Activated T-helper 2 cell treated with anti-CD3 and anti-CD28 coated beads, Interferon-gamma antibody, Interleukin-2, Interleukin-4, amounts not matched to agents 10 μg/mL and 5 μg/mL and 100 μg/mL, durations not matched to agents 14 hours and 24 hours and 36 hours (primary cell): Measurements from ENCODE around the gene KRTAP5-5. TPM values are rescaled to one million over a fixed set of nuclear protein-coding genes. Genes with fewer than 3 reads are reported as not detected.
"Not testable (repeated sequence)": the region's sequence is repeated elsewhere in the genome, so short reads cannot be mapped to it uniquely, and the experiment has no call there.

Experiments used
- DNase-seq: peaks from one replicate; pipeline ENCODE4 v3.0.0; 2021; ENCODE audit warnings: low spot score
- H3K27ac Mint-ChIP-seq: one replicate; pipeline ENCODE4 v1.8.0; 2021; ENCODE audit warnings: mixed read lengths
- H3K27me3 Mint-ChIP-seq: one replicate; pipeline ENCODE4 v1.8.0; 2021; ENCODE audit warnings: low read depth, mixed read lengths
- H3K36me3 Mint-ChIP-seq: one replicate; pipeline ENCODE4 v1.8.0; 2021; ENCODE audit warnings: low read depth, mixed read lengths
- H3K4me1 Mint-ChIP-seq: one replicate; pipeline ENCODE4 v1.8.0; 2021; ENCODE audit warnings: low read depth, mixed read lengths
- H3K4me3 Mint-ChIP-seq: one replicate; pipeline ENCODE4 v1.8.0; 2021; ENCODE audit warnings: low read depth, mild to moderate bottlenecking, moderate library complexity, mixed read lengths
- H3K9me3 Mint-ChIP-seq: one replicate; pipeline ENCODE4 v1.8.0; 2021; ENCODE audit warnings: mixed read lengths
- intact Hi-C: fragments of 100-400 bp; cut with micrococcal nuclease; formaldehyde crosslinking; loops from one replicate; pipeline ENCODE4 v1.15.1; 2023
- total RNA-seq: library from RNA; stranded (reverse); gene quantifications from 2 replicates; pipeline ENCODE4 v1.2.3, GENCODE V29; 2022

Gene KRTAP5-5
- total RNA-seq, 1 donor from 2014 or later, result not detected

DNA sequence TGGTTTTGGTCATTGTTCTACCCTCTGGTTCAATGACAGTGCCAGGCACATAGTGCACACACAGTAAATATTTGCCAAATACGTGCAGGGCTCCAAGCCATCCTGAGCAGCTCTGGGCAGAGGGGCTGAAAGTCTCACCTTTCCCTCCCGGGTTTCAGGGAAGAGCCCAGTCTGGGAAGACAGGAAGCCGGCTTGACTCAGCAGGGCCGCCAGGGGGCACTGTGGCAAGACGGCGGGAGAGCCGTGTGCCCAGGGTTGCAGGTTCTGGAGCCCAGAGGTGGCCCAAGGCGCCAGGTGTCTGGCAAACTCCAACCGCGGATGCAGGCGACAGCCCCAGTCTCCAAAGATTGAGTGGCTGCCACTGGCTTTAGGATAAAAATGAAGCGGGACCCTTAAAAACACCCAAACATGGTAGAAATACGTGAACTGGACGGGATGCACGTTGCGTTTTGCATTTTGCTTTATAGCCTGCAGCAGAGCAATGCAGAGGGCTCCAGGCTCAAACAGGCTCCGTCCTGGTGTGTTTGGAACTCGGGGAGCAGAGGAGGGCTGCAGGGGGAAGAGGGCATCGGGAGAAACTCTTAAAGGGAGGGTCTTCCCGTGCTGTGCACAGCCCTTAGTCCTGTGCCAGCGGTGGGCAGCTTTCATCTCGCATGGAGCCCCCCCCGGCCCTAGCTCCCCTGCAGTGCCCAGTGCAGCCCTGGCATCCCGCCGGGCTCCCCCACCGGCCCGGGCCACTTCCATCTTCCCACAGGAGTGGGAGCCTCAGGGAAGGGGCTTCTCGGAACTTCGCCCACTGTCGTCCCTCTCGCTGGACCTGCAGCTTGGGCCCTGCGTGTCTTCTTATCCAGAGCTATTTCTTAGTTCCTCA, 10.7 kb downstream of the KRTAP5-5 start:
- Mint-ChIP-seq H3K27ac (no peak overlapping the region), H3K27me3 (peaks cover 7% of the 10 kb centered on the region), H3K9me3 (no peaks in the 10 kb centered on the region), H3K4me3 (no peak overlapping the region), H3K4me1 (peaks cover 2% of the 10 kb centered on the region), H3K36me3 (no peaks in the 10 kb centered on the region)
- DNase-seq, result no peak
- intact Hi-C loops, result no loop called here

DNA sequence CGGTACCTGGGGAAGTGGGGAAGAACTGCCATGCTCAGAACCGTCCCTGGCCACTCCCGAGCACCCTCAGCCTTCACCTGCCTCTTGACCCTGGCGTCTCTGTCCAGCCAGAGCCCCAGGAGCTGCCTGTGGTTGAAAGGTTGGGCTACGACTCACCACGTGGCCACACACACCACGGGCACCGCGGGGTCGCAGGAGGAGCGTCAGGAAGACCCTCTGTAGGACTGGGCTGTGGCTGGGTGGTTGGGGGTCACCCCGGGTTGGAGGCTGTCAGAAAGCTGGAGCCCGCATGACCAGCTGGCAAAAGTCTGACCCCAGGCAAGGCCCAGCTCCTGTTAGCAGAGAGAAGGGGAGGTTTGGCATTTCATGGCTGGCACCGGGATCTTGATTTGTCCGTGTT, 11.5 kb downstream of the KRTAP5-5 start:
- DNase-seq, result no peak
- peaks cover 2% of the 10 kb centered on the region for H3K4me1 Mint-ChIP-seq
- no peak overlapping the region for H3K27ac Mint-ChIP-seq
- peaks cover 3% of the 10 kb centered on the region for H3K27me3 Mint-ChIP-seq
- no peaks in the 10 kb centered on the region for H3K36me3 Mint-ChIP-seq
- no peaks in the 10 kb centered on the region for H3K9me3 Mint-ChIP-seq
- intact Hi-C loops, result no loop called here
- no peak overlapping the region for H3K4me3 Mint-ChIP-seq

DNA sequence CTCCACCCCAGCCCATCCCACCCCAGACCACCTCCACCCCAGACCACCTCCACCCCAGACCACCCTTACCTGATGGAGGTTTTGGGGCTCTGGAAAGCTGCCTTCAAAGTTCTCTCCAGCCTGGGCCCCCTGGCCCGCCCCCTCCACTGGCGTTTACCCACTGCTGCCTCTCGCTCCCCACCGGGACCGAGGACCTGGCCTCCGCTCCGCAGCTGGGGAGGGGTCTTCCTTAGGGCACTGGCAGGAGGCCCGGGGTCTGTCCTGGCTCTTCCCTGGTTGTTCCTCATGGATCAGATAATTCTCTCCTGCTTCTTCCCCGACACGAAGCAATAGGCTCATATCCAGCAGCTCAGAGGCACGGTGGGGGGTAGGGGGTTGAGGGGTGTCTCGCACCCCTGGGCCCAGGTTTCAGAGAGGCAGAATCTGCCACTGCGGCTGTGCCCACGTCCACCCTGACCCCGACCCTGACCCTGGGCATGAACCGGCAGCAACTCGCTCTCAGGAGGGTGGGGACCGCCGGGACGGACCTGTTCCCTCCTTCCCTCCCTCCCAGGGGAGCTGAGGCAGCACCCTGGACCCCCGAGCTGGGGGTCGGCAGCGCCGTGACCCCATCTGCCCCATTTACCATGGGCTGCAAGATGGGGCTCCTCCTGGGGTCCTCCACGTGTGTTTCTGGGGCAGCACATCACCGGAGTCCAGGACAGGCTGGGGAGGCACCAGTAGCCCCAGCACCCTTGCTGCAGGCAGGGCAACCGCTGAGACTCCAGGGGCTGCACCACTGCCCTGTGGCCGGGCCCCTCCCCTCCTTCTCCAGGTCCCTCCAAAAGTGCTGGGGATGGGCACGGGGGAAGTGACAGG, 12.9 kb downstream of the KRTAP5-5 start:
- Mint-ChIP-seq H3K27ac (no peak overlapping the region), H3K9me3 (no peaks in the 10 kb centered on the region), H3K36me3 (no peaks in the 10 kb centered on the region), H3K4me3 (no peak overlapping the region), H3K4me1 (peaks cover 2% of the 10 kb centered on the region), H3K27me3 (peaks cover 3% of the 10 kb centered on the region)
- DNase-seq, result no peak
- intact Hi-C loops, result no loop called here

- H3K4me3 Mint-ChIP-seq, result no peak overlapping the region
- DNase-seq, result no peak
- intact Hi-C loops, result no loop called here
Observed at GRCh38 chr11:1643146-1643690, 13.6 kb downstream of the KRTAP5-5 start.

GRCh38 chr11:1644601-1645356, 15.2 kb downstream of the KRTAP5-5 start:
- Mint-ChIP-seq H3K4me1 (peaks cover 2% of the 10 kb centered on the region), H3K27me3 (peaks cover 3% of the 10 kb centered on the region), H3K4me3 (no peak overlapping the region), H3K27ac (no peak overlapping the region), H3K9me3 (no peaks in the 10 kb centered on the region), H3K36me3 (no peaks in the 10 kb centered on the region)
- DNase-seq, result no peak
- intact Hi-C loops, result no loop called here

More at GRCh38 chr11:1643146-1643690, 13.6 kb downstream of the KRTAP5-5 start:
- Mint-ChIP-seq H3K9me3 (no peaks in the 10 kb centered on the region), H3K36me3 (no peaks in the 10 kb centered on the region), H3K4me1 (peaks cover 2% of the 10 kb centered on the region), H3K27me3 (peaks cover 3% of the 10 kb centered on the region), H3K27ac (no peak overlapping the region)

GRCh38 chr11:1645357-1645821, 15.8 kb downstream of the KRTAP5-5 start:
- no peak for DNase-seq
- intact Hi-C loops, result no loop called here
- H3K36me3 Mint-ChIP-seq, result no peaks in the 10 kb centered on the region
- H3K27me3 Mint-ChIP-seq, result no peaks in the 10 kb centered on the region
- no peak overlapping the region for H3K4me3 Mint-ChIP-seq
- no peaks in the 10 kb centered on the region for H3K4me1 Mint-ChIP-seq
- no peak overlapping the region for H3K27ac Mint-ChIP-seq
- no peaks in the 10 kb centered on the region for H3K9me3 Mint-ChIP-seq

- intact Hi-C loops, H3K4me3 Mint-ChIP-seq, H3K4me1 Mint-ChIP-seq, H3K27me3 Mint-ChIP-seq, H3K27ac Mint-ChIP-seq, H3K9me3 Mint-ChIP-seq, DNase-seq, H3K36me3 Mint-ChIP-seq: not testable (repeated sequence)
Observed at GRCh38 chr11:1646540-1646939, 17.0 kb downstream of the KRTAP5-5 start.

DNA sequence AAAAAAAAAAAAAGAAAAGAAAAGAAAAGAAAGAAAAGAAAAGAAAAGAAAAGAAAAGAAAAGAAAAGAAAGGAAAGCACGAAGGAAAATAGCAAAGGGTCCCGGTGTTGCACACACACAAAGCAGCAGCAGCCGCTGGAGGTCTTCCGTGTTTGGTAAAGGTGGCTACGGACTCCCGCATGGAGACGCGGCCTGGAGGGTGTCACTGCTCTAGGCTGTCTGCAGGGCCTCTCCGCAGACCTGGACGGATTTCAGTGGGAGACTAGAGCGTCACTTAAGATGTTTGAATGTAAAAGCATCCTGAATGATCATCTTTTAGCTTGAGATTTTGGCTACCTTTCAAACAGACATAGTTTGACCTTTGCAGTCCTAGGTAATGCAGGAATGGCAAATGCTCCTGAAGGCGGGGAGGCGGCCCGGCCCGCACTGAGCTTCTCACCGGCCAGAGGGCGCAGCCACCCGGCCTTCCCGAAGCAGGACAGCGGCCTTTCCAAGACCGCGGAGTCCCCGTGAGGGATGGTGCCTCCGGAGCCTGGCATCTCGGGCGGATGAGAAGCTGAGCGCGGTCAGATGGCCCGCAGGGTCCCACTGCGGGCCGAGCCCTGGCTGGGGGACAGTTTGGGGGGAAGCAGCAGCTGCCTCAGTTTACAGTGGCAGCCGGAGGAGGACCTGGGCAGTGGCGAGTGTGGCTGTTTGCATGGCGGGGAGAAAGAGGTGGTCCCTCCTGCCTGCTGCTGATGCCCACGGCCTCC, 18.5 kb downstream of the KRTAP5-5 start:
- no peak overlapping the region for H3K4me3 Mint-ChIP-seq
- intact Hi-C loops, result no loop called here

DNA sequence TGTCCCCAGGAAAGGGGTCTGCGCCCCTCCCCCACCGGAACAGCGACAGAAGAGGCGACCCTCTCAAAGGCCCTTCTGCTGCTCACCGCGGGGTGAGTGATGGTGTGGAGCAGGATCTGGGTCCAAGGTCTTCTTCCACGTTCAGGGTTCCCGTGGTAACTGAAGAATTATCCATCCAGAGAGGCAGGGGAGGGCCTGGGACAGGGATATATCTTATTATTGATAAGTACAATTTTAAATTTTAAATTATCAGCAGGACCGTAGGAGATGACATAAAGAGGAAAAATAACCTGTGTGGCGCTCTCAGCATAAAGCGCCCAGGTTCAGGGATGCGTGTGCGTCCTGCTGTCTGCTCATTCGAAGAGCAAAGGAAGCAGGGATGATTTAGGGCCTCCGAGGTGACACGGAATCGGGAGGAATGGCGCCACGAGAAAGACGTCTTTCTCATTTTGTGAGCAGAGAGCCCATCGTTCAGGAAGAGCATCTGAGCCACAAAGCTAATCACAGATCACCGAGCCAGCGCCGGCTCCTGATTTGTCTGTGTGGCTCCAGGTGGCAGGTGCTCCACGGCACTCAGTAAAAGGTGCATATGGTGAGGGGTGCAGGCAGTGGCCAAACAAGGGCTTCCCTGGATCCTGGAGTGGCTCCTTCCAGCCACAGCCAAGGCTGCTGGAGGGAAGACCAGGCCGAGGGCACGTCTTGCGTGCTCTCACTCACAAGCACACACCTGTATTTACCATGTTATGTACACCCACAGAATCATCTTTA, 19.3 kb downstream of the KRTAP5-5 start:
- H3K36me3 Mint-ChIP-seq, result no peaks in the 10 kb centered on the region
- intact Hi-C loops, result no loop called here
- H3K4me1 Mint-ChIP-seq, result no peaks in the 10 kb centered on the region
- no peaks in the 10 kb centered on the region for H3K9me3 Mint-ChIP-seq
- H3K27me3 Mint-ChIP-seq, result peaks cover 2% of the 10 kb centered on the region
- no peak overlapping the region for H3K4me3 Mint-ChIP-seq
- DNase-seq, result no peak
- H3K27ac Mint-ChIP-seq, result no peak overlapping the region

More for the DNA sequence above, 18.5 kb downstream of the KRTAP5-5 start:
- no peaks in the 10 kb centered on the region for H3K9me3 Mint-ChIP-seq
- no peak for DNase-seq
- H3K27me3 Mint-ChIP-seq, result peaks cover 2% of the 10 kb centered on the region
- H3K4me1 Mint-ChIP-seq, result no peaks in the 10 kb centered on the region
- no peak overlapping the region for H3K27ac Mint-ChIP-seq
- H3K36me3 Mint-ChIP-seq, result no peaks in the 10 kb centered on the region

GRCh38 chr11:1650034-1650917, 20.7 kb downstream of the KRTAP5-5 start:
- Mint-ChIP-seq H3K27me3 (peaks cover 6% of the 10 kb centered on the region), H3K27ac (no peak overlapping the region), H3K36me3 (no peaks in the 10 kb centered on the region), H3K4me3 (no peak overlapping the region), H3K4me1 (no peaks in the 10 kb centered on the region), H3K9me3 (no peaks in the 10 kb centered on the region)
- no peak for DNase-seq
- intact Hi-C loops, result loop anchor here (5.0 kb wide), 1 partner anchor 42 kb away; no protein-coding TSS in a partner anchor
